ENCODE results near the gene YIPF6.
"Not testable (repeated sequence)": the region's sequence is repeated elsewhere in the genome, so short reads cannot be mapped to it uniquely, and the experiment has no call there.

YIPF6 gene

GRCh38 chrX:68536884-68537283, 38.0 kb downstream of the YIPF6 start:
- Histone ChIP-seq H3K36me3 (ENCODE audit: control insufficient read depth, insufficient read depth, low read length) (no peaks in the 10 kb centered on the region), H3K4me3 (replicated peaks; ENCODE audit: low read depth, low read length) (no peak overlapping the region), H3K27me3 (replicated peaks; ENCODE audit: control insufficient read depth, insufficient read depth, low read length) (no peaks in the 10 kb centered on the region)
- DNase-seq (ENCODE audit: extremely low read depth, insufficient read length), result no peak
- TF ChIP-seq, protein P1, sequence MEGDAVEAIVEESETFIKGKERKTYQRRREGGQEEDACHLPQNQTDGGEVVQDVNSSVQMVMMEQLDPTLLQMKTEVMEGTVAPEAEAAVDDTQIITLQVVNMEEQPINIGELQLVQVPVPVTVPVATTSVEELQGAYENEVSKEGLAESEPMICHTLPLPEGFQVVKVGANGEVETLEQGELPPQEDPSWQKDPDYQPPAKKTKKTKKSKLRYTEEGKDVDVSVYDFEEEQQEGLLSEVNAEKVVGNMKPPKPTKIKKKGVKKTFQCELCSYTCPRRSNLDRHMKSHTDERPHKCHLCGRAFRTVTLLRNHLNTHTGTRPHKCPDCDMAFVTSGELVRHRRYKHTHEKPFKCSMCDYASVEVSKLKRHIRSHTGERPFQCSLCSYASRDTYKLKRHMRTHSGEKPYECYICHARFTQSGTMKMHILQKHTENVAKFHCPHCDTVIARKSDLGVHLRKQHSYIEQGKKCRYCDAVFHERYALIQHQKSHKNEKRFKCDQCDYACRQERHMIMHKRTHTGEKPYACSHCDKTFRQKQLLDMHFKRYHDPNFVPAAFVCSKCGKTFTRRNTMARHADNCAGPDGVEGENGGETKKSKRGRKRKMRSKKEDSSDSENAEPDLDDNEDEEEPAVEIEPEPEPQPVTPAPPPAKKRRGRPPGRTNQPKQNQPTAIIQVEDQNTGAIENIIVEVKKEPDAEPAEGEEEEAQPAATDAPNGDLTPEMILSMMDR (IDR thresholded peaks at IDR 0.05; ENCODE audit: insufficient read depth, low read length, poor library complexity, severe bottlenecking), result no peak

- no peaks in the 10 kb centered on the region for H3K27me3 ChIP-seq (replicated peaks; ENCODE audit: control insufficient read depth, insufficient read depth, low read length)
- TF ChIP-seq, protein P1 (IDR thresholded peaks at IDR 0.05; ENCODE audit: insufficient read depth, low read length, poor library complexity, severe bottlenecking), result no peak
- DNase-seq (ENCODE audit: extremely low read depth, insufficient read length), result no peak
- H3K36me3 ChIP-seq (ENCODE audit: control insufficient read depth, insufficient read depth, low read length), result no peaks in the 10 kb centered on the region
- no peak overlapping the region for H3K4me3 ChIP-seq (replicated peaks; ENCODE audit: low read depth, low read length)
Measured at GRCh38 chrX:68550193-68550592, 51.3 kb downstream of the YIPF6 start.

DNA sequence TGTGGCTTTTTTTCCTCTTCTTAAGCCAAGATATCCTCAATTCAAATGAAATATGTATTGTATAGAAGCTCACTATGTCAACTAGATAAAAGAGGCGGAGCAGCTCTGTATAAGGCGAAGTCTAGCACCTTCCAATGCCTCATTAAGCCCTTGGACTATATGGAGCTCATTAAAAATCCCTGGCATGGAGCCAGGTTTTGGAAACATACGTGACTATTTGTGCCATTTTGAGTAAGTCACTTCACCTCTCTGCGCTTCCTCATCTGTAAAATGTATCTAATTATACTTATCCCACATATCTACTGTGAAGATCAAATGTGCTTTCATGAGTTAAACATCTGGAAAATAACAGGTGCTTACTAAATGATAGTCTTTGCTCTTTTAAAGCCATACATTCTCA, 57.2 kb downstream of the YIPF6 start:
- no peaks in the 10 kb centered on the region for H3K36me3 ChIP-seq (ENCODE audit: control insufficient read depth, insufficient read depth, low read length)
- TF ChIP-seq, protein P1 (IDR thresholded peaks at IDR 0.05; ENCODE audit: insufficient read depth, low read length, poor library complexity, severe bottlenecking), result no peak
- DNase-seq (ENCODE audit: extremely low read depth, insufficient read length), result no peak
- no peak overlapping the region for H3K4me3 ChIP-seq (replicated peaks; ENCODE audit: low read depth, low read length)
- no peaks in the 10 kb centered on the region for H3K27me3 ChIP-seq (replicated peaks; ENCODE audit: control insufficient read depth, insufficient read depth, low read length)

DNA sequence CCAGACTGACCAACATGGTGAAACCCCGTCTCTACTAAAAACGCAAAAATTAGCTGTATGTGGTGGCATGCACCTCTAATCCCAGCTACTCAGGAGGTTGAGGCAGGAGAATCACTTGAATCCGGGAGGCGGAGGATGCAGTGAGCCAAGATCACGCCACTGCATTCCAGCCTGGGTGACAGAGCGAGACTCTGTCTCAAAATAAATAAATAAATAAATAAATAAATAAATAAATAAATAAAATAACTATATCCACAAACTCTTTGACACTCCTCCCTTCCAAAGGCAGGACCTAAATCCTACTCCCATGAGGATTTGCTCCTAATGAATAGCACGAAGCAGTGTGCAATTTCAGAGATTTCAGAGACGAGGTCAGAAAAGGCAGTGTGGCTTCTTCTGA, 58.3 kb downstream of the YIPF6 start:
- DNase-seq (ENCODE audit: extremely low read depth, insufficient read length); H3K36me3 ChIP-seq (ENCODE audit: control insufficient read depth, insufficient read depth, low read length); H3K27me3 ChIP-seq (replicated peaks; ENCODE audit: control insufficient read depth, insufficient read depth, low read length): not testable (repeated sequence)

DNA sequence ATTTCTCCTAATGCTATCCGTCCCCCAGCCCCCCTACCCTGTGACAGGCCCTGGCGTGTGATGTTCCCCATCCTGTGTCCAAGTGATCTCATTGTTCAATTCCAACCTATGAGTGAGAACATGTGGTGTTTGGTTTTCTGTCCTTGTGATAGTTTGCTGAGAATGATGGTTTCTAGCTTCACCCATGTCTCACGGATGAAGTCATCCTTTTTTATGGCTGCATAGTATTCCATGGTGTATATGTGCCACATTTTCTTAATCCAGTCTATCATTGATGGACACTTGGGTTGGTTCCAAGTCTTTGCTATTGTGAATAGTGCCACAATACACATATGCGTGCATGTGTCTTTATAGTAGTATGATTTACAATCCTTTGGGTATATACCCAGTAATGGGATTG, 61.1 kb downstream of the YIPF6 start:
- DNase-seq (ENCODE audit: extremely low read depth, insufficient read length); H3K27me3 ChIP-seq (replicated peaks; ENCODE audit: control insufficient read depth, insufficient read depth, low read length); H3K36me3 ChIP-seq (ENCODE audit: control insufficient read depth, insufficient read depth, low read length); H3K4me3 ChIP-seq (replicated peaks; ENCODE audit: low read depth, low read length): not testable (repeated sequence)

More for the DNA sequence above, 58.3 kb downstream of the YIPF6 start:
- not testable (repeated sequence) for H3K4me3 ChIP-seq (replicated peaks; ENCODE audit: low read depth, low read length)

DNA sequence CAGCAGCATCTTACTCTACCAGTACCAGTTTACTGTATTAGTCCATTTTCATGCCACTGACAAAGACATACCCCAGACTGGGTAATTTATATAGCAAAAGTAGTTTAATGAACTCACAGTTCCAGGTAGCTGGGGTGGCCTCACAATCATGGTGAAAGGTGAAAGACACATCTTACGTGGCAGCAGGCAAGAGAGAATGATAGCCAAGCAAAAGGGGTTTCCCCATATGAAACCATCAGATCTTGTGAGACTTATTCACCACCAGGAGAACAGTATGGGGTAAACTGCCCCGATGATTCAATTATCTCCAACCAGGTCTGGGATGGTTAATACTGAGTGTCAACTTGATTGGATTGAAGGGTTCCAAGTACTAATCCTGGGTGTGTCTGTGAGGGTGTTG, 69.3 kb downstream of the YIPF6 start:
- DNase-seq (ENCODE audit: extremely low read depth, insufficient read length), result no peak
- TF ChIP-seq, protein P1 (IDR thresholded peaks at IDR 0.05; ENCODE audit: insufficient read depth, low read length, poor library complexity, severe bottlenecking), result no peak
- Histone ChIP-seq H3K4me3 (replicated peaks; ENCODE audit: low read depth, low read length) (no peak overlapping the region), H3K36me3 (ENCODE audit: control insufficient read depth, insufficient read depth, low read length) (no peaks in the 10 kb centered on the region), H3K27me3 (replicated peaks; ENCODE audit: control insufficient read depth, insufficient read depth, low read length) (no peaks in the 10 kb centered on the region)

DNA sequence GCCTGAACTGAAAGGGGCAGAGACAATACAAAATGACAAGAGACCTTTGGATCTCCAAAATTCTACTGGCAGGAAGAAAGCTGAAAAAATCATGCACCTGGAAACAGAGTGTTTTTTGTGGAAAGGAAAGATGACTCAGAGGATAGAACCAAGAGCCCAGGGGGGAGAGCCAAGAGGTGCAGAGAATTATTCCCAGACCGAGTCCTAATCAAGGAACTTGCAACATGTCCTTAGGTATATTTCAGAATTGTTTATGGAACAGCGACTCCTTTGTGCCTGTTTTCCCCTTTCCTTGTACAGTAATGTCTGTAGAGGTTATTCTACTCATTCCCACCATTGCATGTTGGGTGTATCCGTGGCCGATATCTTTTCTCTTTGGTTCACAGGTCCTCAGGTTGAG, 71.7 kb downstream of the YIPF6 start:
- no peak for DNase-seq (ENCODE audit: extremely low read depth, insufficient read length)
- Histone ChIP-seq H3K36me3 (ENCODE audit: control insufficient read depth, insufficient read depth, low read length) (no peaks in the 10 kb centered on the region), H3K27me3 (replicated peaks; ENCODE audit: control insufficient read depth, insufficient read depth, low read length) (no peaks in the 10 kb centered on the region), H3K4me3 (replicated peaks; ENCODE audit: low read depth, low read length) (no peak overlapping the region)
- TF ChIP-seq, protein P1 (IDR thresholded peaks at IDR 0.05; ENCODE audit: insufficient read depth, low read length, poor library complexity, severe bottlenecking), result no peak
